ENCODE measurements around the gene TRIM32. TPM values are rescaled to one million over a fixed set of nuclear protein-coding genes. Genes with fewer than 3 reads are reported as not detected.
A peak's percentile ranks its signal among the peaks of the same experiment; 100 is the strongest.
"Not testable (repeated sequence)": the region's sequence is repeated elsewhere in the genome, so short reads cannot be mapped to it uniquely, and the experiment has no call there.

TRIM32 gene
- total RNA-seq, 1 donor from 2014 or later = 12.8 TPM

GRCh38 chr9:116686693-116687073, 422 bp upstream of the TRIM32 start:
- H3K36me3 ChIP-seq = no peaks in the 10 kb centered on the region
- intact Hi-C loops (cut with DNase I) = no loop called here
- no peak for DNase-seq (ENCODE audit: extremely low spot score in 2 of 2)
- H3K4me3 ChIP-seq = peak overlapping the region; percentile 79 to 81
- H3K9me3 ChIP-seq = no peaks in the 10 kb centered on the region
- TF ChIP-seq POLR2AphosphoS5 (IDR thresholded peaks at IDR 0.05; ENCODE audit: insufficient read depth in 1 of 2, low read depth in 1 of 2) (no peak), CTCF (IDR thresholded peaks at IDR 0.05) (no peak)
- H3K27me3 ChIP-seq = no peaks in the 10 kb centered on the region
- peak overlapping the region; percentile 86 for H3K27ac ChIP-seq
- peaks cover 44% of the 10 kb centered on the region for H3K4me1 ChIP-seq

GRCh38 chr9:116687754-116688135, 640 bp downstream of the TRIM32 start:
- Histone ChIP-seq H3K4me3 (peak overlapping the region; percentile 79 to 81), H3K4me1 (peaks cover 54% of the 10 kb centered on the region), H3K9me3 (no peaks in the 10 kb centered on the region), H3K27ac (peak overlapping the region; percentile 86), H3K36me3 (no peaks in the 10 kb centered on the region), H3K27me3 (no peaks in the 10 kb centered on the region)
- no peak for DNase-seq (ENCODE audit: extremely low spot score in 2 of 2)
- TF ChIP-seq CTCF (IDR thresholded peaks at IDR 0.05) = no peak
- no peak for TF ChIP-seq POLR2A (IDR thresholded peaks at IDR 0.05)
- no peak for TF ChIP-seq POLR2AphosphoS5 (IDR thresholded peaks at IDR 0.05; ENCODE audit: insufficient read depth in 1 of 2, low read depth in 1 of 2)
- intact Hi-C loops (cut with DNase I) = no loop called here

GRCh38 chr9:116688806-116689485, 1.8 kb downstream of the TRIM32 start:
- H3K36me3 ChIP-seq = no peaks in the 10 kb centered on the region
- intact Hi-C loops (cut with DNase I) = no loop called here
- H3K27ac ChIP-seq = no peak overlapping the region
- TF ChIP-seq POLR2AphosphoS5 (IDR thresholded peaks at IDR 0.05; ENCODE audit: insufficient read depth in 1 of 2, low read depth in 1 of 2) (no peak), POLR2A (IDR thresholded peaks at IDR 0.05) (no peak)
- H3K4me3 ChIP-seq = no peak overlapping the region
- no peak for DNase-seq (ENCODE audit: extremely low spot score in 2 of 2)
- H3K9me3 ChIP-seq = no peaks in the 10 kb centered on the region
- peaks cover 66% of the 10 kb centered on the region for H3K4me1 ChIP-seq
- no peaks in the 10 kb centered on the region for H3K27me3 ChIP-seq

- Histone ChIP-seq H3K4me3 (no peak overlapping the region), H3K9me3 (no peaks in the 10 kb centered on the region), H3K27ac (no peak overlapping the region), H3K27me3 (no peaks in the 10 kb centered on the region), H3K4me1 (peaks cover 69% of the 10 kb centered on the region), H3K36me3 (no peaks in the 10 kb centered on the region)
- DNase-seq (ENCODE audit: extremely low spot score in 2 of 2) = no peak
- TF ChIP-seq POLR2A (IDR thresholded peaks at IDR 0.05) (no peak), CTCF (IDR thresholded peaks at IDR 0.05) (no peak), POLR2AphosphoS5 (IDR thresholded peaks at IDR 0.05; ENCODE audit: insufficient read depth in 1 of 2, low read depth in 1 of 2) (no peak)
- intact Hi-C loops (cut with DNase I) = no loop called here
Observed at GRCh38 chr9:116689486-116690032, 2.5 kb downstream of the TRIM32 start.

- DNase-seq (ENCODE audit: extremely low spot score in 2 of 2); intact Hi-C loops (cut with DNase I); H3K27me3 ChIP-seq; H3K27ac ChIP-seq; H3K36me3 ChIP-seq; H3K9me3 ChIP-seq; H3K4me3 ChIP-seq: not testable (repeated sequence)
- peaks cover 80% of the 10 kb centered on the region for H3K4me1 ChIP-seq
Observed at GRCh38 chr9:116690805-116691204, 3.7 kb downstream of the TRIM32 start.

GRCh38 chr9:116691607-116692006, 4.5 kb downstream of the TRIM32 start:
- Histone ChIP-seq H3K27ac (no peak overlapping the region), H3K4me3 (no peak overlapping the region), H3K27me3 (no peaks in the 10 kb centered on the region), H3K4me1 (peaks cover 79% of the 10 kb centered on the region), H3K9me3 (no peaks in the 10 kb centered on the region), H3K36me3 (no peaks in the 10 kb centered on the region)
- no peak for DNase-seq (ENCODE audit: extremely low spot score in 2 of 2)
- TF ChIP-seq POLR2AphosphoS5 (IDR thresholded peaks at IDR 0.05; ENCODE audit: insufficient read depth in 1 of 2, low read depth in 1 of 2) (no peak), CTCF (IDR thresholded peaks at IDR 0.05) (no peak), POLR2A (IDR thresholded peaks at IDR 0.05) (no peak)
- intact Hi-C loops (cut with DNase I) = no loop called here
